MCF 10A (cell line): ENCODE results near the gene DLG2. TPM values are rescaled to one million over a fixed set of nuclear protein-coding genes. Genes with fewer than 3 reads are reported as not detected.

ENCODE experiments used
- BruUV-seq: library from RNA; stranded (reverse); fragments of 400-500 nt; replicated peaks from 2 replicates; lab custom pipeline; 2021; lab: Mats Ljungman, UMichigan
- CTCF ChIA-PET: fragments of 300-600 bp; sonication (Branson Sonifier 250); formaldehyde crosslinking; extraction: SDS; loops from one replicate; lab custom pipeline; 2021; ENCODE audit warnings: antibody characterized with exemption, inconsistent platforms; lab: Yijun Ruan, JAX
- POLR2A ChIA-PET: fragments of 300-600, 350-650 bp; sonication (Branson Sonifier 250); formaldehyde crosslinking; extraction: SDS; loops from one replicate; lab custom pipeline; 2020; ENCODE audit warnings: antibody characterized with exemption, inconsistent platforms; lab: Yijun Ruan, JAX
- DNase-seq: peaks from one replicate; pipeline ENCODE4 v3.0.0-alpha.2; 2018; ENCODE audit not compliant: unreplicated experiment
- H3K27ac Mint-ChIP-seq: one replicate; pipeline ENCODE4 v1.8.0; 2022; ENCODE audit warnings: mild to moderate bottlenecking, low read depth, mixed read lengths; ENCODE audit not compliant: unreplicated experiment
- H3K27me3 Mint-ChIP-seq: one replicate; pipeline ENCODE4 v1.8.0; 2022; ENCODE audit warnings: mixed read lengths; ENCODE audit not compliant: insufficient read depth, unreplicated experiment
- H3K36me3 Mint-ChIP-seq: one replicate; pipeline ENCODE4 v1.8.0; 2022; ENCODE audit warnings: mild to moderate bottlenecking, moderate library complexity, mixed read lengths; ENCODE audit not compliant: insufficient read depth, unreplicated experiment
- H3K4me1 Mint-ChIP-seq: one replicate; pipeline ENCODE4 v1.8.0; 2022; ENCODE audit warnings: mixed read lengths; ENCODE audit not compliant: insufficient read depth, unreplicated experiment
- H3K4me3 Mint-ChIP-seq: one replicate; pipeline ENCODE4 v1.8.0; 2022; ENCODE audit warnings: mild to moderate bottlenecking, moderate library complexity, mixed read lengths; ENCODE audit not compliant: unreplicated experiment
- H3K9me3 Mint-ChIP-seq: one replicate; pipeline ENCODE4 v1.8.0; 2022; ENCODE audit warnings: mixed read lengths; ENCODE audit not compliant: unreplicated experiment
- intact Hi-C: fragments of 100-400 bp; cut with micrococcal nuclease; formaldehyde crosslinking; loops from 2 replicates; pipeline ENCODE4 v1.14.1; 2022
- total RNA-seq: library from RNA; stranded (reverse); gene quantifications from 2 replicates; pipeline ENCODE4 v1.2.3, GENCODE V29; 2022
- TF ChIP-seq, protein P1 (sequence below): fragments of 200-600 bp; IDR thresholded peaks from one replicate; pipeline ENCODE4 v1.8.0; 2022; ENCODE audit warnings: antibody characterized with exemption, mild to moderate bottlenecking; ENCODE audit not compliant: unreplicated experiment

DLG2 gene
- total RNA-seq, 1 experiment from 2014 or later: 0.26 TPM

DNA sequence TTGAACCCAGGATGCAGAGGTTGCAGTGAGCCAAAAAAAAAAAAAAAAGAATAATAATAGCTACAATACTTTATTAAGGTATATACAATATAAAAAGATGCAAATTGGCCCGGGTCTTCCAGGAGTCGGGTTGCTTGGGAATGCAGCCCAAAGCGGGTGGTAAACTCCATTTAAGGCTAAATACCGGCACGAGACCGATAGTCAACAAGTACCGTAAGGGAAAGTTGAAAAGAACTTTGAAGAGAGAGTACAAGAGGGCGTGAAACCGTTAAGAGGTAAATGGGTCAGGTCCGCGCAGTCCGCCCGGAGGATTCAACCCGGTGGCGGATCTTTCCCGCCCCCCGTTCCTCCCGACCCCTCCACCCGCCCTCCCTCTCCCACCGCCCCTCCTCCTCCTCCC is 143.3 kb downstream of the DLG2 start:
- no peak for DNase-seq
- no TSS peak for BruUV-seq
- TF ChIP-seq, protein P1, sequence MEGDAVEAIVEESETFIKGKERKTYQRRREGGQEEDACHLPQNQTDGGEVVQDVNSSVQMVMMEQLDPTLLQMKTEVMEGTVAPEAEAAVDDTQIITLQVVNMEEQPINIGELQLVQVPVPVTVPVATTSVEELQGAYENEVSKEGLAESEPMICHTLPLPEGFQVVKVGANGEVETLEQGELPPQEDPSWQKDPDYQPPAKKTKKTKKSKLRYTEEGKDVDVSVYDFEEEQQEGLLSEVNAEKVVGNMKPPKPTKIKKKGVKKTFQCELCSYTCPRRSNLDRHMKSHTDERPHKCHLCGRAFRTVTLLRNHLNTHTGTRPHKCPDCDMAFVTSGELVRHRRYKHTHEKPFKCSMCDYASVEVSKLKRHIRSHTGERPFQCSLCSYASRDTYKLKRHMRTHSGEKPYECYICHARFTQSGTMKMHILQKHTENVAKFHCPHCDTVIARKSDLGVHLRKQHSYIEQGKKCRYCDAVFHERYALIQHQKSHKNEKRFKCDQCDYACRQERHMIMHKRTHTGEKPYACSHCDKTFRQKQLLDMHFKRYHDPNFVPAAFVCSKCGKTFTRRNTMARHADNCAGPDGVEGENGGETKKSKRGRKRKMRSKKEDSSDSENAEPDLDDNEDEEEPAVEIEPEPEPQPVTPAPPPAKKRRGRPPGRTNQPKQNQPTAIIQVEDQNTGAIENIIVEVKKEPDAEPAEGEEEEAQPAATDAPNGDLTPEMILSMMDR: no peak
- Mint-ChIP-seq H3K9me3 (no peaks in the 10 kb centered on the region), H3K4me1 (no peaks in the 10 kb centered on the region), H3K36me3 (no peaks in the 10 kb centered on the region), H3K27me3 (no peaks in the 10 kb centered on the region), H3K27ac (no peak overlapping the region), H3K4me3 (no peak overlapping the region)
- intact Hi-C loops: no loop called here
- POLR2A ChIA-PET: no interaction called here
- CTCF ChIA-PET: no interaction called here

DNA sequence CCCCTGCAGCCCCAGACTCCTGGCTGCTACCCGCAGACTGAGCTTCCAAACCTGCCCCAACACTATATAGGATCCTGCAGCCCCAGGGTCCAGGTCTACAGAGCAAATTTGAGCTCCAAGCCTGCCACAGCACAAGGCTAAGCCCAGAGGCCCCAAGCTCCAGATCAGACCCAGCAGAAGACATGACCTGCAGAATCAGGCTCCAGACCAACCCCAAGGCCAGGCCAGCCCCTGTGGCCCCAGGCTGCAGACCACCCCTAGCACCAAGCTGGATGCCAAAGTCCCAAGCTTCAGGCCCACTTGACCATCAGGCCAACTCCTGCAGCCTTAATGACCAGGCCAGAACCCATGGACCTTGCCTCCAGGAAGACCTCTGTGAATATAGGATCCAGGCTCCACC is 145.3 kb downstream of the DLG2 start:
- H3K27ac Mint-ChIP-seq: no peak overlapping the region
- no peaks in the 10 kb centered on the region for H3K9me3 Mint-ChIP-seq
- no peaks in the 10 kb centered on the region for H3K4me1 Mint-ChIP-seq
- no peaks in the 10 kb centered on the region for H3K27me3 Mint-ChIP-seq
- POLR2A ChIA-PET: no interaction called here
- H3K4me3 Mint-ChIP-seq: no peak overlapping the region
- CTCF ChIA-PET: interaction anchor here (0.9 kb wide), 1 partner anchor 23 kb away, joined by 3 read pairs; no protein-coding TSS in a partner anchor
- TF ChIP-seq, protein P1: no peak
- no peak for DNase-seq
- intact Hi-C loops: no loop called here
- H3K36me3 Mint-ChIP-seq: no peaks in the 10 kb centered on the region
- no TSS peak for BruUV-seq

DNA sequence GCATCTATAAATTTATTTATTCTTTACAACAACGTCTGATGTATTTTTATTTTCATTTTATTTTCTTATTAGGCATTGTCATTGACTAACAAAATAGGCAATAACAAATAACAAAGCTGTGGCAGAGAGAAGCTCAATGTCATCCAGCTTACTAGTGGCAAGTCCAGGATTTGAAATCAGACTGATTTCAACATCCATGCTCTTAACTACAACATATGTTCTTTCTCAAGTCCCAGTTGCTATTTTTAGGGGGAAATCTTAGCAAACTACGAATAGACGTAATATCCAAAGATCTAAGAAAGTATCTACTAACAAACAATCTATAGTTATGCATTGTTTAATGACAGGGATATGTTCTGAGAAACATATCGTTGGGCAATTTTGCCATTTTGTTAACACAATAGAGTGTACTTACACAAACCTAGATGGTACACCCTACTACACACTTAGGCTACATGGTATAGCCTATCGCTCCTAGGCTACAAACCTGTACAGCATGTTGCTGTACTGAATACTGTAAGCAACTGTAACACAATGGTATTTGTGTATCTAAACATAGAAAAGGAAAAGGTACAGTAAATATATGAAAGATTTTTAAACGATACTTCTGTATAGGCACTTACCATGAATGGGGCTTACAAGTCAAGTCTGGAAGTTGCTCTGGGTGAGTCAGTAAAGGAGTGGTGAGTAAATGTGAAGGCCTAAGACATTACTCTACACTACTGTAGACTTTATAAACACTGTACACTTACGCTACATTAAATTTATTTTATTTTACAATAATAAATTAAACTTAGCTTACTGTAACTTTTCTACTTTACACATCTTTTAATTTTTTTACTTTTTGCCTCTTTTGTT is 151.3 kb downstream of the DLG2 start:
- POLR2A ChIA-PET: interaction anchor here (0.7 kb wide), 1 partner anchor 179 kb away, joined by 3 read pairs; no protein-coding TSS in a partner anchor
- TF ChIP-seq, protein P1: no peak
- Mint-ChIP-seq H3K36me3 (no peaks in the 10 kb centered on the region), H3K27ac (no peak overlapping the region), H3K4me3 (no peak overlapping the region), H3K9me3 (no peaks in the 10 kb centered on the region), H3K4me1 (no peaks in the 10 kb centered on the region), H3K27me3 (no peaks in the 10 kb centered on the region)
- intact Hi-C loops: no loop called here
- BruUV-seq: no TSS peak
- no peak for DNase-seq
- CTCF ChIA-PET: interaction anchor here (0.6 to 0.8 kb wide), 3 partner anchors 84 to 396 kb away, joined by 3 to 4 read pairs (median 3); no protein-coding TSS in a partner anchor

DNA sequence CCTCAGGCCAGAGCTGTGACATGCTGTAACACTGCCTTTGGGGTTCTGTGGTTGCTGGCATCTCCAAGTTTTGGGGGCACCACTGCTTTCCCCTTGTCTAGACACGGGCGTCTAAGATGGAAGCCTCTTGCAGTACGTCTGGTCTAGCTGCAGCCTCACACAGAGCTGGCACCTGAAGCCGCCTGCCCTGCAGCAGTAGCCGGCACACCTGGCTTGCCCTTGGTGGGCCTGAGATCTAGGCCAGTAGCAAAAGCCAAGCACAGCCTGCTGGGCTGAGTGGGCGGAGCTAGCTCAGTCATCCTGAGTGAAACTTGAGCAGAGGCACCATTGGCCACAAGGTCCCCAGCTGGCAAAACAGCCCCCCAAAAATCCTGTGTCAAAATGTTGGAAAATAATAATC is 154.2 kb downstream of the DLG2 start:
- TF ChIP-seq, protein P1: no peak
- Mint-ChIP-seq H3K4me3 (no peak overlapping the region), H3K9me3 (peaks cover 15% of the 10 kb centered on the region), H3K4me1 (no peaks in the 10 kb centered on the region), H3K27ac (no peak overlapping the region), H3K36me3 (no peaks in the 10 kb centered on the region), H3K27me3 (no peaks in the 10 kb centered on the region)
- ChIA-PET CTCF (no interaction called here), POLR2A (no interaction called here)
- BruUV-seq: no TSS peak
- DNase-seq: no peak
- intact Hi-C loops: no loop called here
